NB4 (cell line): ENCODE results near the gene KAT6B.

Source experiments
- CTCF ChIP-seq: IDR thresholded peaks from one replicate; pipeline ENCODE4 v1.5.1; 2012; ENCODE audit warnings: low read depth, low read length
- MAX ChIP-seq: IDR thresholded peaks from 2 replicates; pipeline ENCODE4 v1.6.1; 2011; ENCODE audit warnings: low read depth, low read length
- MYC ChIP-seq: IDR thresholded peaks from 2 replicates; pipeline ENCODE4 v1.6.1; 2011; ENCODE audit warnings: low read depth, low read length

GRCh38 chr10:75038335-75038734 lies 211.9 kb downstream of the KAT6B start:
- TF ChIP-seq CTCF (no peak), MYC (no peak), MAX (no peak)
